GM23248 (cell line): ENCODE data around the gene TMEM132C. TPM values are rescaled to one million over a fixed set of nuclear protein-coding genes. Genes with fewer than 3 reads are reported as not detected.

Experiments used
- DNase-seq: peaks from one replicate; pipeline ENCODE4 v3.0.0-alpha.2; 2015
- H2AFZ ChIP-seq: fragments of 200-600 bp; sonication (generic); 2 replicates; pipeline ENCODE4 v1.6.1; 2016; ENCODE audit warnings: antibody characterized with exemption
- H3F3A ChIP-seq: fragments of 200-600 bp; sonication (generic); 2 replicates; pipeline ENCODE4 v1.6.1; 2016; ENCODE audit warnings: mild to moderate bottlenecking, antibody characterized with exemption, mixed run types; ENCODE audit not compliant: insufficient read depth
- H3K27ac ChIP-seq: fragments of 200-600 bp; sonication (generic); 2 replicates; pipeline ENCODE4 v1.5.1; 2016; ENCODE audit warnings: mild to moderate bottlenecking
- H3K27me3 ChIP-seq: fragments of 200-600 bp; sonication (generic); replicated peaks from 2 replicates; pipeline ENCODE4 v1.6.1; 2016; ENCODE audit warnings: mild to moderate bottlenecking; ENCODE audit not compliant: insufficient read depth
- H3K36me3 ChIP-seq: fragments of 200-600 bp; sonication (generic); 2 replicates; pipeline ENCODE4 v1.6.1; 2016; ENCODE audit warnings: low read depth, mild to moderate bottlenecking
- H3K4me1 ChIP-seq: fragments of 200-600 bp; sonication (generic); 2 replicates; pipeline ENCODE4 v1.6.1; 2016; ENCODE audit warnings: mild to moderate bottlenecking; ENCODE audit not compliant: insufficient read depth
- H3K4me2 ChIP-seq: fragments of 200-600 bp; sonication (generic); one replicate; pipeline ENCODE4 v1.6.1; 2016; ENCODE audit warnings: mild to moderate bottlenecking; ENCODE audit not compliant: unreplicated experiment
- H3K4me3 ChIP-seq: fragments of 200-600 bp; sonication (generic); 2 replicates; pipeline ENCODE4 v1.5.1; 2016; ENCODE audit warnings: mild to moderate bottlenecking
- H3K79me2 ChIP-seq: fragments of 200-600 bp; sonication (generic); 2 replicates; pipeline ENCODE4 v1.6.1; 2016; ENCODE audit warnings: mild to moderate bottlenecking; ENCODE audit not compliant: insufficient read depth
- H3K9ac ChIP-seq: fragments of 200-600 bp; sonication (generic); 2 replicates; pipeline ENCODE4 v1.6.1; 2016; ENCODE audit warnings: mild to moderate bottlenecking
- H3K9me2 ChIP-seq: fragments of 200-600 bp; sonication (generic); 2 replicates; pipeline ENCODE4 v1.6.1; 2016; ENCODE audit warnings: mixed run types, mild to moderate bottlenecking, moderate library complexity; ENCODE audit not compliant: insufficient read depth
- H3K9me3 ChIP-seq: fragments of 200-600 bp; sonication (generic); one replicate; pipeline ENCODE4 v1.6.1; 2017; ENCODE audit warnings: low read depth
- H4K20me1 ChIP-seq: fragments of 200-600 bp; sonication (generic); 2 replicates; pipeline ENCODE4 v1.6.0; 2016; ENCODE audit not compliant: insufficient read depth
- EZH2 ChIP-seq: fragments of 200-600 bp; sonication (generic); IDR thresholded peaks from 2 replicates; pipeline ENCODE4 v1.6.1; 2018; ENCODE audit warnings: antibody characterized with exemption, mild to moderate bottlenecking; ENCODE audit not compliant: insufficient read depth, poor library complexity, severe bottlenecking
- EZH2phosphoT487 ChIP-seq: fragments of 200-600 bp; sonication (generic); IDR thresholded peaks from 2 replicates; pipeline ENCODE4 v1.6.1; 2018; ENCODE audit warnings: antibody characterized with exemption, moderate library complexity, mild to moderate bottlenecking, low read depth; ENCODE audit not compliant: insufficient read depth
- WGBS, 2 experiments: methylation state at CpG; one replicate each; pipeline ENCODE4 v1.1.6; 2015 to 2017; ENCODE audit warnings: low lambda C conversion rate in 2 of 2, low coverage in 1 of 2; ENCODE audit errors: missing lambda C conversion rate in 2 of 2; 5-methylcytosine and 5-hydroxymethylcytosine counted together
- in situ Hi-C: fragments of 300-500 bp; cut with MboI; formaldehyde crosslinking; loops from 2 replicates; pipeline ENCODE4 v1.15.0; 2020
- polyA plus RNA-seq: library from polyadenylated mRNA; unstranded; fragments of >200 nt; fragmentation: Nextera tagmentation; extraction: Ambion mirVana; gene quantifications from 2 replicates; pipeline ENCODE4 v1.2.1, GENCODE V29; 2016
- total RNA-seq: library from RNA; depleted of rRNA; stranded (reverse); fragments of >200 nt; shearing (Covaris generic); gene quantifications from 2 replicates; pipeline ENCODE4 v1.2.3, GENCODE V29; 2014

The TMEM132C gene
- total and polyA plus RNA-seq, 2 experiments from 2014 or later = not detected

DNA sequence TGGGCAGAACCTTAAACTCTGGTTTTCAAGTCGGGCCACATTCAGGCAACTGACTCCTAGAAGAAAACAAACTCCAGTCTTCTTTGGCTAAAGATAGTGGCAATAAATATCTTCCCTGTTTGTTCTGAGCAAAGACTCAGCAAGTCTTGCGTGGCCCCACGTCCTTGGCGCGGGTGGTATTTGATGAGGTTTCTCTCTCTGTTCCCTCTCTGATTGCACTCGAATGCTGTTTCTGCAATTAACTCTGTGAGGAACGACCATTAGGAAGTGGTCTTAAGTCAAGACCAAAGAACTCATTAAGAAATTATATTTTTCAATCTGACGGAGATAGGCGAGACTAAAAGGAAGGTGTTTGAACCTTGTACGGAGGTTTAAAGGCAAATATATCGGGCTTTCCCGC lies 177.6 kb downstream of the TMEM132C start:
- no peak overlapping the region for H2AFZ ChIP-seq
- no peaks in the 10 kb centered on the region for H3K79me2 ChIP-seq
- DNase-seq = no peak
- H3K4me2 ChIP-seq = no peak overlapping the region
- H3K9me3 ChIP-seq = no peaks in the 10 kb centered on the region
- in situ Hi-C loops = no loop called here
- no peak overlapping the region for H3K9ac ChIP-seq
- no peaks in the 10 kb centered on the region for H3K9me2 ChIP-seq
- WGBS, 2 experiments = 34% methylated on average over 12 of the region's 12 CpGs
- H3K27me3 ChIP-seq = no peaks in the 10 kb centered on the region
- H3K4me1 ChIP-seq = no peaks in the 10 kb centered on the region
- no peaks in the 10 kb centered on the region for H3F3A ChIP-seq
- no peak overlapping the region for H3K27ac ChIP-seq
- TF ChIP-seq EZH2phosphoT487 (no peak), EZH2 (no peak)
- H4K20me1 ChIP-seq = no peaks in the 10 kb centered on the region
- no peaks in the 10 kb centered on the region for H3K36me3 ChIP-seq
- H3K4me3 ChIP-seq = no peak overlapping the region

DNA sequence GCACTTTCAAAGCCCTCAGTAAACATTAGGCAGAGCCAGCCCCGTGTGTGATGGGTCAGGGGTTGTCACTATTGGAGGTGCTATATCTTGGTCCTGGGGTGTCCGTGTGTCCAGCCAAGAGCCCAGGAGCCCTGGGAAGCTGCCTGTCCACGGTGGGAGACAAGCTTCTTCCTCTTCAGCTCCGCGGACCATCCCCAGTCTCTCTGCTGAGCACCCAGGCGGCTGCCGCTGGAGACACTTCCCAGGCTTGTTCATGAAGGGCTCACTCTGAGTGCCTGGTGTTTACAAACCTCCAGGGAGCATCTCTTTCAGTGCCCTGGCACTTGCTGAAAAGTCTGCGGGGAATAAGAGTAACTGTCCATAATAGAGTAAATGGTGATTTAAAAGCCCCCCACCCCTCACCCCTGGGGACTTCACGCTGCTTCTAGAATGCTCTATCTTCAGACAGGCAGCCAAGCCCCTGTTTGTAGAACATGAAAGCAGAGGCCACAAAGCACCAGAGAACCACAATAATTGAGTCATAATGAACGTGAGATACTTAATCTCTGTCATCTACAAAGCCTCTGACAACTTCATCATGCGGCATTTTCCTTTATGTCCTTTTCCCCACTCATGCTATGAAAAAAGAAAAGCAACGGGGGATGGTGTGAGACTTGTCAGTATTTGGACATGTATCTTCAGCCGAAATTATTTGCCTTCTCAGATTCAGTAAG lies 178.6 kb downstream of the TMEM132C start:
- in situ Hi-C loops = no loop called here
- 42 to 43% methylated on average over 13 of the region's 13 CpGs for WGBS, 2 experiments
- Histone ChIP-seq H4K20me1 (no peaks in the 10 kb centered on the region), H3K27me3 (no peaks in the 10 kb centered on the region), H3K4me1 (no peaks in the 10 kb centered on the region), H3F3A (no peaks in the 10 kb centered on the region), H3K9me2 (no peaks in the 10 kb centered on the region), H2AFZ (no peak overlapping the region), H3K36me3 (no peaks in the 10 kb centered on the region), H3K4me3 (no peak overlapping the region), H3K9ac (no peak overlapping the region), H3K79me2 (no peaks in the 10 kb centered on the region), H3K9me3 (no peaks in the 10 kb centered on the region), H3K27ac (no peak overlapping the region), H3K4me2 (no peak overlapping the region)
- TF ChIP-seq EZH2 (no peak), EZH2phosphoT487 (no peak)
- DNase-seq = no peak

DNA sequence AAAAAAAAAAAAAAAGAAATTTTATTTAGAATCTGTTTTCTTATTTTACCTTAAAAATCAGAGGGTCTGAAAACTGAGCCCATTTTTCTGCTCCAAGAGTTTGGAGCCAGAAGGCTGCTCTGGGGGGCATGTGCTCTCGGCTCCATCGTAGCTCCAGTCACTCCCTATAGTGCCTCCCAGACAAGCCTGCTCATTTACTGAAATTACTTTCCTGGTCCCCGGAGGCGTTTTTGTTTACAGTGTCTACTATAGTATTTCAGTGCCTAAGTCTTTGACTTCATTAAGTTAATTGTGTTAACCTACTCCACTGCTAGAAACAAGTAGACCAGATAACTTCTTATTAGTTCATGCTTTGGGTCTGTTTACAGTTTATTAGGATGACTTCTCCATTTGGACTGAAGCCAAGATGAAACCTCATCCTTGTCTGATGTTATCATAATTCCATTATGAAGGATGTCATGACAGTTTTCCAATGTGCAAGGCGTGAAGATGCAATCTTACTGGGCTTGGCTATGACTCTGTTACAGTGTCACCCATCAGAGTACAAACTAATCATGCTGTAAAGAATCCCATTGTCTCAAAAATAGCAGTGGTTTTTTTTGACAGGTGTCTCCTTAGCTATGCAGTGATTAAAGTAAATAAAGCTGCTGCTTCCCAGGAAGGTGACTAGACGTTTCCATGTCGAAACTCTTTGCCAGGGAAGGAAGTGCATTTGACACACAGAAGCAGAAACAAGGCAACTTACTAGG lies 182.3 kb downstream of the TMEM132C start:
- TF ChIP-seq EZH2 = no peak
- no peak for TF ChIP-seq EZH2phosphoT487
- DNase-seq = no peak
- H3K36me3 ChIP-seq = no peaks in the 10 kb centered on the region
- 39 to 41% methylated on average over 7 of the region's 7 CpGs for WGBS, 2 experiments
- H3K9me3 ChIP-seq = no peaks in the 10 kb centered on the region
- H3K4me2 ChIP-seq = no peak overlapping the region
- no peak overlapping the region for H2AFZ ChIP-seq
- no peaks in the 10 kb centered on the region for H3F3A ChIP-seq
- in situ Hi-C loops = no loop called here
- H3K27ac ChIP-seq = no peak overlapping the region
- no peaks in the 10 kb centered on the region for H3K79me2 ChIP-seq
- H3K4me1 ChIP-seq = no peaks in the 10 kb centered on the region
- H3K4me3 ChIP-seq = no peak overlapping the region
- H3K27me3 ChIP-seq = no peaks in the 10 kb centered on the region
- no peaks in the 10 kb centered on the region for H3K9me2 ChIP-seq
- H3K9ac ChIP-seq = no peak overlapping the region
- H4K20me1 ChIP-seq = no peaks in the 10 kb centered on the region

DNA sequence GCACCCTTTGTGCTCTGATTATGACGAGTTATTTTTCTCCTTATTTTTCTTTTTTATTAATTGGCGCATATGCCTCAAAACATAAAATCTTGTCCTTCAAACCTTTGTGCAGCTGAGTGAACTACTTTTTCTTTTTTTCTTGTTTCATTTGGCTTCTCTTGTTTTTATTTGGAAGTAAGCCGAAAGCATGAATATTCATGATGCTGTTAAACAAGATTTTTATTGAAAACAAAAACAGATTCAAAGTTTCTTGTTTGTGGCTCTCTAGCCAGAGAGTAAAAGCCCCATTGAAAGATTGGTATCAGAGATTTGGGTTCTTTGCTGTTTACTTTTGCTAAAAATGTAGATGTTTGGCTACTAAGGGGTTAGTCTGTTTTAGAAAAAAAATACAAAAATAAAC lies 183.8 kb downstream of the TMEM132C start:
- Histone ChIP-seq H3K79me2 (no peaks in the 10 kb centered on the region), H3K9me3 (no peaks in the 10 kb centered on the region), H3K36me3 (no peaks in the 10 kb centered on the region), H3K9ac (no peak overlapping the region), H3K27ac (no peak overlapping the region), H3K4me1 (no peaks in the 10 kb centered on the region), H2AFZ (no peak overlapping the region), H3K27me3 (no peaks in the 10 kb centered on the region), H3K9me2 (no peaks in the 10 kb centered on the region), H4K20me1 (no peaks in the 10 kb centered on the region), H3K4me3 (no peak overlapping the region), H3F3A (no peaks in the 10 kb centered on the region), H3K4me2 (no peak overlapping the region)
- WGBS, 2 experiments = 3 to 5% methylated on average over 3 of the region's 3 CpGs
- in situ Hi-C loops = no loop called here
- TF ChIP-seq EZH2 (no peak), EZH2phosphoT487 (no peak)
- no peak for DNase-seq
